ENCODE measurements around the gene RFC2. TPM values are rescaled to one million over a fixed set of nuclear protein-coding genes. Genes with fewer than 3 reads are reported as not detected.

The RFC2 gene
- polyA plus RNA-seq, 1 of the 3 experiments (the other 2 are of a cell fraction), result 31.2 TPM

DNA sequence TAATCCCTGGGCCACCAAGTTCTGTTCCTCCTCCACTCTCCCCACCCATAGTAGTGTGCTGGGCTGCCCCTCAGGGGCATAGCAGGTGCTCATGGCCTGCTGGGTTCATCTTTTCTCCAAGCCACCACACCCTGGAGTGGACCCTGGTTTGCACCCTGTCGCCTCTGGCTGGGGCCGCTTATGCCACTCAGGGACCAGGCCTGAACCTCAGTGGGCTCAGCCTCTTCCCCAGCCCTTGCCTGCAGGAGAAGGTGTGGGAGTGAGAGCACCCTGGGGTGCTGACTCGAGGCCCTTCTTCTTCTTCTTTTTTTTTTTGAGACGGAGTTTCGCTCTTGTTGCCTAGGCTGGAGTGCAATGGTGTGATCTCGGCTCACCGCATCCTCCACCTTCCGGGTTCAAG, 45.2 kb upstream of the RFC2 start (continued):
- TF ChIP-seq SMC3 (IDR thresholded peaks at IDR 0.05; ENCODE audit: low read depth, low read length), result no peak
- no peak for TF ChIP-seq YY1 (IDR thresholded peaks at IDR 0.05; ENCODE audit: low read depth)
- no peak for TF ChIP-seq TEAD4 (IDR thresholded peaks at IDR 0.05; ENCODE audit: borderline replicate concordance, insufficient read depth)
- TF ChIP-seq RFX5 (IDR thresholded peaks at IDR 0.05; ENCODE audit: low read length), result no peak
- TF ChIP-seq FOXM1 (IDR thresholded peaks at IDR 0.05; ENCODE audit: low read depth), result no peak

DNA sequence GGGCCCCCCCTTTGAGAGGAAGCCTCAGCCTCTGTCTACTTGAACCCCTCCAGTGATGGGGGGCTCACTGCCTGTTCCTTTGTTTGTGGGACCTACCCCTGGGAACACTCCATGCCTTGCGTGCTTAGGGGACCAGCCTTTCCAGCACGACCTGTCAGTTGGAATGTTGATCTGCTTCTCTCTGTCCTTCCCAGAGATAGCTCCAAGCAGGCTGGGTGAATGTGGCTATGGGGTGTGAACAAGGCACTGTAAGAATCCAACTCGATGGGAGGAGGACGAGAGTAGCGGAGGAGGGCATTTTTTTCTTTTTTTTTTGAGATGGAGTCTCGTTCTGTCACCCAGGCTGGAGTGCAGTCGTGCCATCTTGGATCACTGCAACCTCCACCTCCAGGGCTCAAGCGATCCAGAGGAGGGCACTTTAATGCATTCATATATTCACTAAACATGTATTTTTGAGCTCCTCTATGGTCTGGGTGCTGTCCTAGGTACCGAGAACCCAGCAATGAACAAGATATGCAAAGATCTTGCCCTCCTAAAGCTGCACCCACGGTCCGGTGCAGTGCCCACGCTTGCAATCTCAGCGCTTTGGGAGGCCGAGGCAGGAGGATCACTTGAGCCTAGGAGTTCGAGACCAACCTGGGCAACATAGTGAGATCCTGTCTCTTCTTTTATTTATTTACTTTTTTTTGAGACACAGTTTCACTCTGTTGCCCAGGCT, 43.5 kb upstream of the RFC2 start:
- no peaks in the 10 kb centered on the region for H3K9me2 ChIP-seq
- ChIA-PET POLR2A (no interaction called here), CTCF (interaction anchor here (1.1 to 4.8 kb wide), 2 partner anchors 103 to 120 kb away, joined by 3 to 30 read pairs; no protein-coding TSS in a partner anchor)
- H3K4me1 ChIP-seq (ENCODE audit: control insufficient read depth in 1 of 2, insufficient read depth in 2 of 2, low read depth in 1 of 2, low read length in 1 of 2), result peaks cover 12 to 28% of the 10 kb centered on the region in 2 experiments; a peak in 3 of 4 replicates
- H2AFZ ChIP-seq (ENCODE audit: low read depth), result no peak overlapping the region
- no peaks in the 10 kb centered on the region for H3K27me3 ChIP-seq (ENCODE audit: insufficient read depth)
- no peaks in the 10 kb centered on the region for H3K36me3 ChIP-seq (replicated peaks in 1 of 2; ENCODE audit: control insufficient read depth in 1 of 2, insufficient read depth in 2 of 2, low read length in 1 of 2)
- no peak overlapping the region for H3K4me3 ChIP-seq (ENCODE audit: low read depth in 2 of 2, low read length in 1 of 2)
- H3K27ac ChIP-seq (ENCODE audit: low read depth in 2 of 2, low read length in 1 of 2), result no peak overlapping the region
- peaks cover 99% of the 10 kb centered on the region for H4K20me1 ChIP-seq (ENCODE audit: insufficient read depth)
- H3K9me3 ChIP-seq, result no peaks in the 10 kb centered on the region
- H3F3A ChIP-seq (replicated peaks; ENCODE audit: insufficient read depth), result peaks cover 8% of the 10 kb centered on the region
- H3K9ac ChIP-seq, result no peak overlapping the region
- 96% methylated on average over 15 of the region's 15 CpGs for WGBS (ENCODE audit: low lambda C conversion rate)
- H3K79me2 ChIP-seq (ENCODE audit: insufficient read depth), result peaks cover 100% of the 10 kb centered on the region
- H3K4me2 ChIP-seq, result no peak overlapping the region
- no peak for DNase-seq
- TF ChIP-seq RXRA (IDR thresholded peaks at IDR 0.05; ENCODE audit: borderline replicate concordance, low read depth), result no peak
- TF ChIP-seq, protein P1, sequence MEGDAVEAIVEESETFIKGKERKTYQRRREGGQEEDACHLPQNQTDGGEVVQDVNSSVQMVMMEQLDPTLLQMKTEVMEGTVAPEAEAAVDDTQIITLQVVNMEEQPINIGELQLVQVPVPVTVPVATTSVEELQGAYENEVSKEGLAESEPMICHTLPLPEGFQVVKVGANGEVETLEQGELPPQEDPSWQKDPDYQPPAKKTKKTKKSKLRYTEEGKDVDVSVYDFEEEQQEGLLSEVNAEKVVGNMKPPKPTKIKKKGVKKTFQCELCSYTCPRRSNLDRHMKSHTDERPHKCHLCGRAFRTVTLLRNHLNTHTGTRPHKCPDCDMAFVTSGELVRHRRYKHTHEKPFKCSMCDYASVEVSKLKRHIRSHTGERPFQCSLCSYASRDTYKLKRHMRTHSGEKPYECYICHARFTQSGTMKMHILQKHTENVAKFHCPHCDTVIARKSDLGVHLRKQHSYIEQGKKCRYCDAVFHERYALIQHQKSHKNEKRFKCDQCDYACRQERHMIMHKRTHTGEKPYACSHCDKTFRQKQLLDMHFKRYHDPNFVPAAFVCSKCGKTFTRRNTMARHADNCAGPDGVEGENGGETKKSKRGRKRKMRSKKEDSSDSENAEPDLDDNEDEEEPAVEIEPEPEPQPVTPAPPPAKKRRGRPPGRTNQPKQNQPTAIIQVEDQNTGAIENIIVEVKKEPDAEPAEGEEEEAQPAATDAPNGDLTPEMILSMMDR (IDR thresholded peaks at IDR 0.05), result no peak
- no peak for TF ChIP-seq RFX5 (IDR thresholded peaks at IDR 0.05; ENCODE audit: low read length)
- no peak for TF ChIP-seq FOXJ3 (CRISPR knock-in tag; IDR thresholded peaks at IDR 0.05)
- peak; percentile 89 for TF ChIP-seq REST (IDR thresholded peaks at IDR 0.05; ENCODE audit: low read depth, low read length)
- TF ChIP-seq TCF12 (IDR thresholded peaks at IDR 0.05), result no peak
